Measurements from ENCODE around the gene ATP8B3.

The ATP8B3 gene

GRCh38 chr19:1796395-1797142 is 15.5 kb downstream of the ATP8B3 start:
- no peak for DNase-seq

GRCh38 chr19:1794424-1795172 is 17.5 kb downstream of the ATP8B3 start:
- DNase-seq, result no peak

GRCh38 chr19:1791879-1792278 is 20.2 kb downstream of the ATP8B3 start:
- no peak for DNase-seq

DNA sequence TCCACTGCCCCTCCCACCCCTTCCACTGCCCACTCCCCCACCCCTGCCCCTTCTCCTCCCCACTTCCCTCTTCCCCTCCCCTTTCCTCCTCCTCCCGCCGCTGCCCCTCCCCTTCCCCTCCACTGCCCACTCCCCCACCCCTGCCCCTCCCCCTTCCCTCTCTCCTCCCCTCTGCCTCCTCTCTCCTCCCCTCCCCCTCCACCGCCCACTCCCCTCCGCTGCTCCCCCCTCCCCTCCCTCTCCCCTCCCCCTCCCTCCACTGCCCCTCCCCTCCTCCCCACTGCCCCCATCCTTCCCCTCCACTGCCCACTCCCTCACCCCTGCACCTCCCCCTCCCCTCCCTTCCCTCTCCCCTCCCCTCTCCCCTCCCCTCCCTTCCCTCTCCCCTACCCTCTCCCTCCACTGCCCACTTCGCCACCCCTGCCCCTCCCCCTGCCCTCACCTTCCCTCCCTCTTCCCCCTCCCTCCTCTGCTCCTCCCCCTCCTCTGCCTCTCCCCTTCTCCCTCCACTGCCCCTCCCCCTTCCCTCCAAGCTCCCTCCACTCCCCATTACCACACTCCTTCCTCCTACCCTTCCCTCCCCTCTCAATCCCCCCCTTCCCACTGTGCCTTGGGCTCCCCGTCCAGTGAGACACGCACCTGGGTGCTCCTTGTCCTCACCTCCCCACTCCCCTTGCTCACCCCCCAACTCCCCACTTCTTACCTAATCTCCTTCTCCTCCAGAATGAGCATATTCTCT is 21.9 kb downstream of the ATP8B3 start:
- no peak for DNase-seq

- no peak for DNase-seq
Observed at GRCh38 chr19:1789261-1790041, 22.6 kb downstream of the ATP8B3 start.

DNA sequence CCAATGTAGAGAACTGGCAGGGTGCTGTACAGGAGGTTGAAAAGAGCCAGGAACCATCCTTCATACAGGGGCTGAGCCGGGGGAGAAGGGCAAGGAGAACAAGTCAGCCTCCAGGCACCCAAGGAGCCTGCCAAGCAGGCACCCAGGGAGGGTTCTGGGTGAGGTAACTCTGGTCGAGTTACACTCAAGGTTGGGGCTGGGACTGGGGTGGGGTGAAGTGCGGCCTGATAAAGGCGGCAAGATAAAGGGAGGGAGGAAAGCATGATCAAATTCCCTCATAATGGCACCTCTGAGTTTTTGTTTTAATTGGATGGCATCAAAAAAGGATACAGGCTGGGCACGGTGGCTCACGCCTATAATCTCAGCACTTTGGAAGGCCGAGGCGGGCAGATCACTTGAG is 25.0 kb downstream of the ATP8B3 start:
- DNase-seq, result no peak

DNA sequence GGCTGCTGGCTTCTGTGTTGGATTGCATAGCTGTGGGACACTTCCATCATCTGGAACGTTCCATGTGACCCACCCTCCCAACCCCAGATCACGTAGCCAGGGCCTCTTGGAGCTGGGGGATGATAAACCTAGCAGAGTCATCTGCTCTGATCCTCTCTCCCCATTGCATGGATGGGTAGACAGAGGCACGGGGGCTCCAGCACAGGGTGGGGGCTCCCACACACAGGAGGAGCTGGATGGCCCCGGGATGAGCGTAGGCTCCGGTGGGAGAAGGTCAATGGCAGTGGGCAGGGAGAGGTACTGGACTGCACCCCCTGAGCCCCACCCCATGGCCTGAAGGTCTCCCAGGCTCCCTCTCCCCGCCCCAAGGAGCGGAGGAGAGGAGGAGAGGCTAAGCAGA is 25.4 kb downstream of the ATP8B3 start:
- no peak for DNase-seq

GRCh38 chr19:1785310-1785709 is 26.8 kb downstream of the ATP8B3 start:
- no peak for DNase-seq

DNA sequence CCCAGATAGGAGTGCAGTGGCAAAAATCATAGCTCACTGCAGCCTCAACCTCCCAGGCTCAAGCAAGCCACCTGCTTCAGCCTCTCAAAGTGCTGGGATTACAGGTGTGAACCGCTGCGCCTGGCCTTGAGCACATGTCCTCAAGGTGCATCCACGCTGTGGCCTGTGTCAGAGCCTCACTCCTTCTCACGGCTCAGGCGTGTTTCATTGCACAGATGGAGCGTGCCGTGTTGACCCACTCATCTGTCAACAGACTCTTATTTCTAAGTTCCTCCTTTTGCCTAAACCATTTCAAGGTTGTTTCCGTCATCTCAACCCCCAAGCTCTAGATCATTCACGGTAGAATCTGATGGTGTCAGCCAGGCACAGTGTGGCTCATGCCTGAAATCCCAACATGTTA is 28.2 kb downstream of the ATP8B3 start:
- no peak for DNase-seq

DNA sequence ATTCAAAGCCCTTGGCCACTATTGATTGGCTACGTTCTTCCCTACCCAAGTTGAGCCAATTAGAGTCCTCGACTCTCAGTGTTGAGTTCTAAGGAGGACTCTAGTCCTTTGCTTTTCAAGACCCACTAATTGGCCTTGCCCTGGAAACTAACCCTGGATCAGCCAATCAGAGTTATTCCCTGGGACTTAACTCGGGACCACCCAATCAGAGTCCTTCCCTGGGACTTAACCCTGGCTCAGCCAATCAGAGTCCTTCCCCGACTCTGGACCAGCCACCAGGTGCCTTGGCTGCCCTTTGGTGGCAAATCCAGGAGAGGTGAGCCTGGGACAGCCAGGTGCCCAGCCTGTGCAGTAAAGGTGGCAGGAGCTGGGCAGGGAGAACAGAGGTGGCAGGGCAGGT is 28.7 kb downstream of the ATP8B3 start:
- DNase-seq, result no peak

- DNase-seq, result no peak
Observed at GRCh38 chr19:1782521-1782920, 29.6 kb downstream of the ATP8B3 start.

DNA sequence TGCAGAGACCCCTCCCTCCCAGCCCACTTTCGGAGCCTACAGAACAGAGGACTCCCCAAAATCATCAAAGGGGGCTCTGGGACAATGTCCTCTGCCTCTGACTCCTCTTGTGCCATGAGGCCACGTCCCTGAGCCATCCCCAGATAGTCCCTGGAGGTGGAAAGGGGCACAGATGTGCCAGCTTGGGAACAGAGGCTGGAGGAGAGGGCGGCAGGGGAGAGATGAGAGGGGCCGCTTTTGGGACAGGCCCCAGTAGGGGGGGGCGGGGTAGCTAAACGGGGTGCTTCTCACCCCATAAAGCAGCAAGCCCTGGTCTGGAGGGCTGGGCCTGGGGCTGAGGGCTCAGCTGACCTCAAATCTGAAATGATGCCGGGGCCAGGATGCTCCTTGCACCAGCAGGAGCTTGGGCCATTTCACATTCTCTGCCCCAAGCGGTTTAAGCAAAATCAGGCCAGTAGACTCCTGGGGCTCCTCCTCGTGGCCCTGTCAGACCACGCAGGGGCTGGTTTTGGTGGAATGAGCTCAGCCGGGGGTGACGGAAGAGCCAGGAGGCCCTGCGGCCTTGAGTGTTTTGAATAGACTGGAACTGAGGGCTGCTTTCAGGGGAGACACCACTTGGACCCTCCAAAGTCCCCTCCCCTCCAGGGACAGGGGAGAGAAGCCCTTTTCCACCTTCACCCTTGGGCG is 31.7 kb downstream of the ATP8B3 start:
- no peak for DNase-seq

DNA sequence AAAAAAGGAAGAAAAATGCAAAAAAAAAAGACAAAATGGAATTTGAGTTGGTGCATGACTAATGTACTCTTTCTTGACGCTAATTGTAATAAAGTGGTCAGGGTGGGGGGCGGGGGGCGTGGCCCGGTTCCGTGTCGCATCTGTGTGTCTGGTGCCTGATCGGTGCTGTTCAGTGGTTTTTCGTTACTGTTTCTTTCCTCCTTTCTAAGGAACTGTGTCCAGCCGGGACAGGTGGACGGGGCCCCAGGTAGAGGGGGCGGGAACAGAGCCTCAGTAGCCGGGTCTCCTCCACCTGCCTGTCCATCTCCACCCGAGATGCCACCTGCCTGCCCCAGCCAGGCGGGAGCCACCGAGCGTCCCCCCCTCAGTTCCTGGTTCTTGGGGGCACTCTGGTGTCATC is 32.5 kb downstream of the ATP8B3 start:
- no peak for DNase-seq

- DNase-seq, result no peak
Observed at GRCh38 chr19:1777149-1777548, 34.9 kb downstream of the ATP8B3 start.

DNA sequence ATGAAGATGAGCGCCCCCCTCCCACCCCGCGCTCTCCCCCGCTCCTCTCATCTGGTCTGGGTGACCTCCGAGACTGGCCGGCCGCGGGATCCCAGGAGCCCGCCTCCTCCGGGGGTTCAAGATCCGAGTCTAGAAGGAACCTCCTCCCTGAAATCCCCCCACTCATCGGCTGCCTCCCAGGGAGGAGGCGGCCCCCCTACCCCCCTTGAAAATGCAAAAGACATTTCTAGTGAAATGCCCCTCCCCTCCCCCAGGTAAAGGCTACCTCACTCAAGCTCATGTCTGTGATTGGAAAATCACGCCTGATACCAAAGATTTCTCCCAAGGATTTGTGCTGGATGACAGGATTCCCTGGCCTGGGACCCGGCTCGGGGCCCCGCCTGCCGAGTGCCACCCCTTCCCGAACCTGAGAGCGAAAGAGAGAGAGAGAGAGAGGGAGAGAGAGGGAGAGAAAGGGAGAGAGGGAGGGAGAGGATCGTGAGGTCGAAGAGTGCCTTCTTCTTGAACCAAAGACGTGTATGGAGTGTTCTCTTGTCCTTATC is 35.4 kb downstream of the ATP8B3 start:
- no peak for DNase-seq

DNA sequence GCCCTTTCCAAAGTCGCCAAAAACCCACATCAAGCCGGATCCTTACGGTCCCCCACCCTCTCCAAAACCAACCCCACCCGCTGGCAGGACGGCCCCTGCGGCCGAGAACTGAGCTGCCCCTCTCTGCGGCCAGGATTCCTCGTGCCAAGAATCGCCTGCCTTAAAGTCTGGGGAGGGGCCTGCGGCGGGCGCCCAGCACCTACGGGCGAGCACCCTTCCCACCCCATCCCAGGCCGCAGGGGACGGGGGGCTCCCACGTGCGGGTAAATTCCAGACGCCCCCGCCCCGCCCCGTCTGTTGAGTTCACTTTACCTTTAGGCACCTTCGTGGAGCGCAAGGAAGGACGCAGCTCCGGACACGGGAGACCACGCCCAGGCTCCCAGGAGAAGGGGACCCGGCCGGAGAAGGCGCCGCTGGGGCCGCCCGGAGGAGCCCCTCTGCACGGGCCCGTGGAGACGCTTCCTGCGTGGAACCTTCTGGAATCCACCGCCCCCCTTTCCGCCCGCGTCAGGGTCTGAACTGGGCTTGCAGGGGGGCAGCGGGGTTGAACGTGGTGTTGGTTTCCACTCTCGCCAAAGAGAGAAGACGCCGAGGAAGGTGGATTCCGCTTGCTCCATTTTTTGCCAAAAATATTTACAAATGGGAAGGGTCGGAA is 36.0 kb downstream of the ATP8B3 start:
- DNase-seq, result no peak

DNA sequence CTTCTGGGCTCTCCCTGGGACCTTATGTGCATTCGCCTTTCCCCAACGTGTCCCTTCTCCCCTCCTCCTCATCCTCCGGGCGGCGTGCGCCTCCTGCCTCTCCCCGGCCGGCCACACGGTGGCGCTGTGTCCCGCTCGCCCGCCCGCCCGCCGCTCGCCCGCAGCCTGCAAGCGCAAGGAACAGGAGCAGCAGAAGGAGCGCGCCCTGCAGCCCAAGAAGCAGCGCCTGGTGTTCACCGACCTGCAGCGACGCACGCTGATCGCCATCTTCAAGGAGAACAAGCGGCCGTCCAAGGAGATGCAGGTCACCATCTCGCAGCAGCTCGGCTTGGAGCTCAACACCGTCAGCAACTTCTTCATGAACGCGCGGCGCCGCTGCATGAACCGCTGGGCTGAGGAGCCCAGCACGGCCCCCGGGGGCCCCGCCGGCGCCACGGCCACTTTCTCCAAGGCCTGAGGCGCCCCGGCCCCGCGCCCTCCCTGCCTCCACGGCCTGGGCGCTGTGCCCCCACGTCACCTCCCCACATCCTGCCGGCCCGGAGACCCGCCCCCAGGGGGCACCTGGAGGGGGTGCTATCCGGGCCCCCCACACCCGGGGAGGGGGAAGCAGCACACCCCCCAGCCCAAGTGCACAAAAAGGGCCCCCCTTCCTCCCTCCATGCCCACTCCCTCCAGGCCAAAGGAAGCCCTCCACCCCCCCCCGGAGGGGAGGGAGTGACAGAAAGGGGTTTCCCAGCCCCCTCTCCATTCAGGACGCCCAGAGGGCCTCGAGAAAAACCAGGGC is 36.9 kb downstream of the ATP8B3 start:
- no peak for DNase-seq

DNA sequence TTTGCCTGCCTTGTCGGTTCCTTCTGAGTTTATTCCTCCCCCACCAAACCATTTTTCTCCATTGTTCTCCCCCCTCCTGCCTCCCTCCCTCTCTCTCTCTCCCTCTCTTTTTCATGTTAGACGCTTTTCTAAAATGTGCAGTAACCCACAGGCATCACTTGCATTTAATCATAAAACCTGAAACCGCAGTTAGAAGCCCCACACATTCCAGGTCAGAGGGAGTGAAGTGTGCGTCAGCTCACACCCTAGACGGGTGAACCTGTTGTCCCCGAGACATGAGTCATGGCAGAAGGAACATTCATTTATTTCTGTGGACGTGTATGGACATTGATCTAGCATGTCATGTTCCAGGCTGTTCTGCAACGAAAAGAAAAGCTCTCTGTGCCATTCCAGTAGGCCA is 38.9 kb downstream of the ATP8B3 start:
- DNase-seq, result no peak

DNA sequence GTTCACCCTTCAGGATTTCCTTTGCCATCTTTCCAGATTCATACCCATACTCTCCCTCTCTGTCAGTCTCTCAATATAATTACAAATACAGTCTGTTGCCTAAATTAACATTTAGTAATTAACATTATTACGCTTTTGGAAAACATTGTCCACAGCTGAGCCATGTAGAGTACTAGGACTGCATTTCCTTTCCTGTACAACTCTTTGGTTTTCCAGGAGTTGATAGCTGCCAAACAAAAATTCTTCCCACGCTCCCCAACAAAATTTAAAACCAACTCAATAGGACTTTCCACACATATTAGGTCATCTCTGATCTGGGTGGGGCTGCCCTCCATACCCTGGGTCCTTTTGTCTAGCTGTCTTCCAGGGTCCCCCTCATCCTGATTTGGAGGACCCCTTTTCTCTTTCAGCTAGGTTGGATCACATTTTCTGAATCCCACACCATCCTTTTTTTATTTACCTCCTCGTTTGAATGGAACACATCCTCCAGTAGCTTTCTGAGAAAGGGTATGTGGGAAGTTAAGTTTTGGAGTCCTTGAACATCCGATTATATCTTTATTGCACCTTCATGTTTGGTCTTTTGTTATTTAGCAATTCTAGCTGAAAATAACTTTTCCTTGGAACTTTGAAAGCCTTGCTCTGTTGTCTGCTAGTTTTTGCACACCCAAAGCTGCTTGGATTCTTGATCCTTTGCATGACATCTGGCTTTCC is 41.1 kb downstream of the ATP8B3 start:
- DNase-seq, result no peak

DNA sequence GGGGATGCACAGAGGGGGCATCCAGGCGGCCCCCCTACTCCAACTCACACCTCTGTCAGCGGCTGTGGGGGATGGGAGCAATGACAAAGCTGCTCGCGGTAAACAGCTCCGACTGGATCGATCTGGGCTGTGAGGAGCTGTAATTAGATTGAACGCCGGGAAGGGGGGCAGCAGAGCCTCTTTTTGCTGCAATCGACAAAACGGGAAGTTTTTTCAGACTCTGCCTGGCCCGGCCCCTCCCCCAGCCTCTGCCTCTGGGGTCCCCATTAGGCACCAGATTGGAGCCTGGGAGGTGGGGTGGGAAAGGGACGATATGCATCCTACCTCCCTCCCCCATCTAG is 42.5 kb downstream of the ATP8B3 start:
- DNase-seq, result no peak

All from activated CD4-positive, alpha-beta T cell treated with anti-CD3 and anti-CD28 coated beads for 1 hour (primary cell).